Embryonic facial prominence (tissue), 1 donor: Measurements from ENCODE around the gene PLEKHJ1.
A peak's percentile ranks its signal among the peaks of the same experiment; 100 is the strongest.

Experiments
- DNase-seq: peaks from one replicate; pipeline ENCODE4 v3.0.0-alpha.2; 2016; ENCODE audit errors: extremely low spot score

The PLEKHJ1 gene

DNA sequence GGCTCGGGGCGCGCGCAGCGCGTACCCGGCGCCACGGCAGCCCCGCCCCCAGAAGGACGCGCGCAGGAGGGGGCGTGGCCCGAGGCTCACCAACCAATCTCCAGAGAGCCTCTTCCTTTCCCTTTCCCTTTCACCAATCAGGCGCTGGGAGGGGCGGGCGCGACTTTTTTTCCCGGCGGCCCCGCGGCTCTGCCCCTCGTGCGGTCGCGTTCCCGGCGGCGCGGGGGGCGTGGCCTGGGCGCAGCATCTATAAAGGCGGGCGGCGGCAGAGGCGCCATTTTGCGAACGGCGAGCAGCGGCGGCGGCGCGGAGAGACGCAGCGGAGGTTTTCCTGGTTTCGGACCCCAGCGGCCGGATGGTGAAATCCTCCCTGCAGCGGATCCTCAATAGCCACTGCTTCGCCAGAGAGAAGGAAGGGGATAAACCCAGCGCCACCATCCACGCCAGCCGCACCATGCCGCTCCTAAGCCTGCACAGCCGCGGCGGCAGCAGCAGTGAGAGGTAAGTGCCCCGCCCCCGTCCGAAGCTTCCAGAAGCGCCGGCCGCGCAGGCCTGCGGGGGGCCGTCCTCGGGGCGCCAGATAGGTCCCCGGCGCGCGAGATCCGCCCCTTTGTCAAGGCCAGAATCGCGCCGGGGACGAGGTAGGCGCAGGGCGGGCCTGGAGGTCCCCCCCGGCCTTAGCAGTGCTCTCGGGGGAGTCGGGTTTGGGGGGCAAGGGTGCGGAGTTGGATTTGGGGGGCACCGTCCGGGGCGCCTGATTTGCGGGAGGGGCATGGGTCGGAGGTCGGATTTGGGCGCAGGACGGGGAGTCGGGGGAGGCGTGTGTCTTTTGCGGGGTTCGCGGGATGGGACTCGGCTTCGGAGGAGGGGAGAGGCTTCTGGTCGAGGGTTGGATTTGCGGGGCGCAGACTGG lies 33.4 kb upstream of the PLEKHJ1 start:
- DNase-seq: peak; percentile 98

DNA sequence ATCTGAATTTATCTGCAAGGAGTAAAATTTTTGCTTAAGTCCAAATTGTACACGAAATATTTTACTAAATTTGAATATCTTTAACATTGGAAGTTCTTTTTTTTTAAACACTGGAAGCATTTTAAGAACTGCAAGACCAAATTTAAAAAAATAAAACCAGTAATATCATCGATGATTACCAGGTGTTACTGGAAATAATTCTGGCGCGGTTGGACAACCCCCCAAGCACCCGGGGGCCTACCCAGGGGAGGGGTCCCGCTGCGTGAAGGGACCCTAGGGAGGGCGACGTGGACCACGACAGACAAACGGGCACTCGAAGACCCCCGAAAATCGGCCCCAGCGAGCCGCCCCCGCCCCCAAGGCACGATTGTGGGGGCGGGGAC lies 32.7 kb upstream of the PLEKHJ1 start:
- no peak for DNase-seq

DNA sequence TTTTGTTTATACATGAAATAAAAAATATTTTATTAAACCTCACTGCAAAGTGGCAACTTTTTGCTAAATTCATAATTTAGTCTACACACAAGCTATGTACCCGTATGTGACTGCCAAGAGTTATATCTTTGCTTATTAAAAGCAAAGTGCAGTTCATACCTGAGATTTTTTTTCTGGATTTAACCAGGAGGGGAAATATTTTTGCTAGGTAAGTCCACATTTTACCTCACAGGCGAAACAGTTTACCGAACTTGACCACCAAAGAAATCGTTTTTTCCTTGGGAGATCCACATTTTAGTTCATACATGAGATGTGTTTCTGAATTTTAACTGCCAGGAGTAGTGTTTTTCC lies 32.3 kb upstream of the PLEKHJ1 start:
- no peak for DNase-seq

DNA sequence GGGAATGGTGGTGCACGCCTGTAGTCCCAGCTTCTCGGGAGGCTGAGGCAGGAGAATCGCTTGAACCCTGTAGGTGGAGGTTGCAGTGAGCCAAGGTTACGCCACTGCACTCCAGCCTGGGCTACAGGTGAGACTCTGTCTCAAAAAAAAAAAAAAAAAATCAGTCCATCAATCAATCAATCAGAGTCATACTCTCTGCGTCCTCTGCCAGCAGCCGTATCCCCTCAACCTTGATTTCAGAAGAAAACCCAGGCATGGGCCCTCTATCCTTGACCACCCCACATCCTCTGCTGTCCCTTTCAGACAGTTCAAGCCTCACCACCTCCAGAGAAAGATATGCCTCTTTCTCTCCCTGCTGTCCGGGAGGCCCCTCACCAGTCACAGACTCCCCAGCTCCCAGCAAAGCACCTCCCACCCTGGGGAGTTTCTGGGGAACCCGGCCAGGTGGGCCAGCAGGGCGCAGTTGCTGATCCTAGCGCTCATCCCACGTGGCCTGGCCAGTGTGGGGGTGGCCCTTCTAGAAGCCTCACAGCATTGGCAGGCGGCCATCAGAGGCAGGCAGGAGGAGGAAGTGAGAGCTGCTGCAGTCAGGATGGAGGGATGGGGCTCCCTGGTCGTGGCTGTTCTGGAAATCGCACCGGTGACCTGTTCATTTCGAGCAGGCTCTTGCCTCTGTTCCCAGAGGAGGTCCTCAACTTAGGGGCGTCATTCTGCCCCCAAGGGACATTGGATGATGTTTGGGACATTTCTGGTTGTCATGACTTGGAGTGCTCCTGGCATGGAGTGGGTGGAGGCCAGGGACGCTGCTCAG lies 30.3 kb upstream of the PLEKHJ1 start:
- DNase-seq: no peak

GRCh38 chr19:2261438-2262172 lies 25.5 kb upstream of the PLEKHJ1 start:
- no peak for DNase-seq

DNA sequence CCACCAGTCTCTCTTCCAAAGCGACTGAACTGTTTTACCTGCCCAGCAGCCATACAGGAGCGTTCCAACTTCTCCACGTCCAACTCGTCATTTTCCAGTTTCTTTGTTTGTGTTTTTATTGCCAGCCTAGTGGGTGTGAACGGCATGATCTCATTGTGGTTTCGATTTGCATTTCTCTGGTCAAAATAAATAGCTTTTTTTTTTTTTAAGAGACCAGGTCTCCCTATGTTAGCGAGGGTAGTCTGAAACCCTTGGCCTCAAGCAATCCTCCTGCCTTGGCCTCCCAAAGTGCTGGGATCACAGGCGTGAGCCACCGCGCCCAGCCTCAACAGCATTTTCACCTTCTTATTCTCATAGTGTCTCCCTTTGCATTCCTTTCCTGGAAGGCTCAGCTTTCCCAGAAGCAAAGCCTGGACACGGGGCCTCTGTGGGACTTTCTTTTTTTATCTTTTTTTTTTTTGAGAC lies 24.2 kb upstream of the PLEKHJ1 start:
- DNase-seq: no peak

GRCh38 chr19:2259336-2259735 lies 23.2 kb upstream of the PLEKHJ1 start:
- no peak for DNase-seq

GRCh38 chr19:2255982-2256685 lies 20.0 kb upstream of the PLEKHJ1 start, which contains the start of gene JSRP1:
Gene JSRP1 (minus strand): TSS chr19:2256417. CDS start chr19:2255314, 1,103 bp downstream.
- DNase-seq: no peak

GRCh38 chr19:2255112-2255845 lies 19.1 kb upstream of the PLEKHJ1 start:
- no peak for DNase-seq

GRCh38 chr19:2254064-2254872 lies 18.1 kb upstream of the PLEKHJ1 start:
- no peak for DNase-seq

GRCh38 chr19:2253106-2254063 lies 17.3 kb upstream of the PLEKHJ1 start:
- no peak for DNase-seq

DNA sequence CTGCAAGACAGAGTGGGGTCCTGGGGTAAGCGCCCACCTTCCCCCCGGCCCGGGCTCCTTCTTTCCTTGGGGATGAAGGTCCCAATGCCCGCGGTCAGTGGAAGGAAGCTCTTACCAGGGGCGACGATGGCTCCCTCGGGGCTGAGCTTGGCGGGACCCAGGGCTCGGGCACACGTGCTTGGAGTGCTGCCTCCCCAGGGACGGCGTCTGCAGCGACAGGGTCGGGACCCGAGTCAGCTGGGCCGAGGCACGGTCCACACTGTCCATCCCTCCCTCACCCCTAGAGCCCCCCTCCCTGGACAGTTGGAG lies 16.6 kb upstream of the PLEKHJ1 start:
- DNase-seq: no peak

DNA sequence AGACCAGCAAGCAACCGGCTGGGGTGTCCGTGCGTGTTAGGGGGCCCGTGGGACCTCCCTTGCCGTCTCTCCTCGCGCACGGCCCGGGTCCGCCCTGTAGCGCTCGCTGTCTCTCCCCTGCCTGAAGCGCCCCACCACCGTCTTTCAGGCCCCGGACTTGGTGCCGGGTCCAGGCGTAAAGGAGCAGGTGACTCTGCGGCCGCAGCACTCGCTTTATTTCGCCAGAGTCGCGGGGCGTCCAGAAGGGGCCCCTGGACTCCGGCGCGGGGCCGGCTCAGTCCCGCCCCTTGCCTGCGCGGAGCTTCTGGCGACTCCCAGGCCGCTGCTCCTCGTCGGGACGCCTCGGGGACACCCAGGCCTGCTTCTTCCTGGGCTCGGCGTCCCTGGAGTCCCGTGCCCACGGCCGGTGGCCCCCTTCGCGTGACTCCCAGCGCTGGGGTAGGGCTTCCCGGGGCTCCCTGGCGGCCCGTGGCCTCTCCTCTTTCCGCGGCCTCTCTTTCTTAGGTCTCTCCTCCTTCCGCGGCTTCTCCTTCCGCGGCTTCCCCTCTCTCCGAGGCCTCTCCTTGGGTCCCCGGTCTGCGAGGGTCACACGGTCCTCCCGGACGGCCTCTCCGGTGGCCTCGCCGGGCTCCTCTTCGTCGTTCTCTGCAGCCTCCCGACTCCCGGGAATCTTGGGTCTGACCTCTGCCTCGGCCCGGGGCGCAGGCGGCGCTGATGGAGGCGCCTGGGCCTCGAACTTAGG lies 16.1 kb upstream of the PLEKHJ1 start:
- DNase-seq: no peak

- DNase-seq: no peak
Measured at GRCh38 chr19:2251106-2252054, 15.3 kb upstream of the PLEKHJ1 start.

- no peak for DNase-seq
Measured at GRCh38 chr19:2250766-2251105, 14.6 kb upstream of the PLEKHJ1 start.

- no peak for DNase-seq
Measured at GRCh38 chr19:2249880-2250765, 14.0 kb upstream of the PLEKHJ1 start.
